Measurements from ENCODE around the gene GPA33.

DNA sequence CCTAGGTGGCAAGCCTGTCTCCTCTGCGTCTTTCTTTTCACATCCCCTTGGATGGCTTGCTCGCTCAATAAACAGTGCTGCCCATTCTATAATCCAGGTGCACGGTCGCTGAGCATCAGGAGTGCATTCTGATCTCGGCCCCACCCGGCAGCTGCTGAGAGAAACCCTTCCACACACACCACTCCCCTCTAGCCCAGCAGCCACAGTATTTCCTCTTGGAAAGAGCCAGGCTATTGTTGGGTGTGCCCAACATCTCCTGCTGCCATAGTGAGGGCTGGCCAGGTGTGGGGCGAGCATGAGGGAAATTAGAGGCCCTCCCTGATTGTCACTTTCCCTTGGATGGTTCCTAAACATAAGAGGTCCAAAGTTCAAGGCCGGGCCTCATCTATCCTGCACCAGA, 24.7 kb downstream of the GPA33 start:
- TF ChIP-seq POLR2A (IDR thresholded peaks at IDR 0.05): no peak
- TF ChIP-seq, protein P1, sequence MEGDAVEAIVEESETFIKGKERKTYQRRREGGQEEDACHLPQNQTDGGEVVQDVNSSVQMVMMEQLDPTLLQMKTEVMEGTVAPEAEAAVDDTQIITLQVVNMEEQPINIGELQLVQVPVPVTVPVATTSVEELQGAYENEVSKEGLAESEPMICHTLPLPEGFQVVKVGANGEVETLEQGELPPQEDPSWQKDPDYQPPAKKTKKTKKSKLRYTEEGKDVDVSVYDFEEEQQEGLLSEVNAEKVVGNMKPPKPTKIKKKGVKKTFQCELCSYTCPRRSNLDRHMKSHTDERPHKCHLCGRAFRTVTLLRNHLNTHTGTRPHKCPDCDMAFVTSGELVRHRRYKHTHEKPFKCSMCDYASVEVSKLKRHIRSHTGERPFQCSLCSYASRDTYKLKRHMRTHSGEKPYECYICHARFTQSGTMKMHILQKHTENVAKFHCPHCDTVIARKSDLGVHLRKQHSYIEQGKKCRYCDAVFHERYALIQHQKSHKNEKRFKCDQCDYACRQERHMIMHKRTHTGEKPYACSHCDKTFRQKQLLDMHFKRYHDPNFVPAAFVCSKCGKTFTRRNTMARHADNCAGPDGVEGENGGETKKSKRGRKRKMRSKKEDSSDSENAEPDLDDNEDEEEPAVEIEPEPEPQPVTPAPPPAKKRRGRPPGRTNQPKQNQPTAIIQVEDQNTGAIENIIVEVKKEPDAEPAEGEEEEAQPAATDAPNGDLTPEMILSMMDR (IDR thresholded peaks at IDR 0.05): no peak
